T follicular helper cell (primary cell): ENCODE results near the gene PDLIM5.
A peak's percentile ranks its signal among the peaks of the same experiment; 100 is the strongest.
"Not testable (repeated sequence)": the region's sequence is repeated elsewhere in the genome, so short reads cannot be mapped to it uniquely, and the experiment has no call there.

ENCODE experiments used
- DNase-seq: peaks from one replicate; pipeline ENCODE4 v3.0.0-alpha.2; 2020; ENCODE audit warnings: low read depth
- total RNA-seq, 2 experiments: gene quantifications; one replicate each; lab custom pipeline; 2026; lab: John Stamatoyannopoulos, UW

Gene PDLIM5, protein sequence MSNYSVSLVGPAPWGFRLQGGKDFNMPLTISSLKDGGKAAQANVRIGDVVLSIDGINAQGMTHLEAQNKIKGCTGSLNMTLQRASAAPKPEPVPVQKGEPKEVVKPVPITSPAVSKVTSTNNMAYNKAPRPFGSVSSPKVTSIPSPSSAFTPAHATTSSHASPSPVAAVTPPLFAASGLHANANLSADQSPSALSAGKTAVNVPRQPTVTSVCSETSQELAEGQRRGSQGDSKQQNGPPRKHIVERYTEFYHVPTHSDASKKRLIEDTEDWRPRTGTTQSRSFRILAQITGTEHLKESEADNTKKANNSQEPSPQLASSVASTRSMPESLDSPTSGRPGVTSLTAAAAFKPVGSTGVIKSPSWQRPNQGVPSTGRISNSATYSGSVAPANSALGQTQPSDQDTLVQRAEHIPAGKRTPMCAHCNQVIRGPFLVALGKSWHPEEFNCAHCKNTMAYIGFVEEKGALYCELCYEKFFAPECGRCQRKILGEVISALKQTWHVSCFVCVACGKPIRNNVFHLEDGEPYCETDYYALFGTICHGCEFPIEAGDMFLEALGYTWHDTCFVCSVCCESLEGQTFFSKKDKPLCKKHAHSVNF
- total RNA-seq, result 37.4 to 42.3 reads per million in 2 experiments

DNA sequence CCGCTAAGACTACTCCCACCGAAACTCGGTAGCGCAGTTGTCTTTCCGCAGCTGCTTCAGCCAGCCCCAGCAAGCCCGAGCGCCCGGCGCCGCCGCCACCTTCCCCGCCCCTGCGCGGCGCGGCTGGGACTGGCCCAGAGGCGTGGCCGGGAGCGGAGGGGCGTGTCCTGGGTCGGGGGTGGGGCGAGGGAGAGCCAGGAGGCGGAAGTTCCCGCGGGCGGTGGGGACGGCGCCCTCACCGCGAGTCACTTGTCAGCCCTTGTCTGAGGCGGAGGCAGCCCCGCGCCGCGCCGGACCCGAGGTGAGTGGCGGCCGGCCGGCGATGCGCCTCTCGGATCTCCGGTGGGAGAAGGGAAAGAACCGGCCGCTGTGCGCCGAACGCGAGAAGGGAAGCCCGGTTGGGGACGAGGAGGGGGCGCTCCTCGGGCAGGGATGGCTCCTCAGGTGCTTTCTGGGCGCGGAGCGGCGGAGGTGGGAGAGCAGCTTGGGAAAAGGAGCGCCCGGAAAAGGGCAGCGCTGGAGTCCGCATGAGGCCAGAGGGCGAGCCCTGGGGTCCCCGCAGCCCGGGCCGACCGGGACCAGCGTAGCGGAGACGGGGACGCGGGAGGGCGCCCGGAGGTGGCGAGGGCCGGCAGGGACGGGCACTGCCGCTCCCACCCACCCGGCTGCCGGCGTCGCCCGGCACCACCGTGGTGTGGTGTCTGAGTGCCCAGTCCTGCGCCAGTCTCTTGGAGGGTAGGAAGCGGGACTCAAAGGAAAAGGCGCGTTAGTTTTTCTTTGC is at the start of gene PDLIM5:
Gene PDLIM5 (plus strand): TSS at position 248 of the 781 bp plus-strand sequence. CDS start 3,347 bp downstream, outside the sequence.
- DNase-seq, result peak; percentile 82

- DNase-seq, result not testable (repeated sequence)
These were observed 49.3 kb upstream of the PDLIM5 start for GRCh38 chr4:94402439-94402838.

DNA sequence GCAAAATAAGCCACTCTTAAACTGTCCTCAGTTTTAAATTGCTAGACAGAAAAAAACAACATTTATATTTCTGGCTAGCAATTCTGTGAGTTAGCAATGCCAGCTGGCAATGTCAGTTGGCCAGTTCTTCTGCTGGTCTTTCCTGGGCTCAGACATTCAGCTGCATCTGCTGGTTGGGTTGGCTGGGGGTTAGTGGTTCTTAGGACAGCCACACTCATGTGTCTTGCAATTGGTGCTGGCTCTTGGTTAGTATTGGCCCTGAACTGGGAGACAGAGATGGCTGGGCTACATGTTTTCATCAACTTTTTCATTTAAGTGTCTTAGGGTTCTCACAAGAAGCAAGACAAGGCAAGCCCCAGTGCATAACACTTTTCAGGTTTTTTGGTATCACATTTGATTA is 48.0 kb upstream of the PDLIM5 start:
- DNase-seq, result no peak

GRCh38 chr4:94406668-94407437 is 44.9 kb upstream of the PDLIM5 start:
- DNase-seq, result peak; percentile 25

DNA sequence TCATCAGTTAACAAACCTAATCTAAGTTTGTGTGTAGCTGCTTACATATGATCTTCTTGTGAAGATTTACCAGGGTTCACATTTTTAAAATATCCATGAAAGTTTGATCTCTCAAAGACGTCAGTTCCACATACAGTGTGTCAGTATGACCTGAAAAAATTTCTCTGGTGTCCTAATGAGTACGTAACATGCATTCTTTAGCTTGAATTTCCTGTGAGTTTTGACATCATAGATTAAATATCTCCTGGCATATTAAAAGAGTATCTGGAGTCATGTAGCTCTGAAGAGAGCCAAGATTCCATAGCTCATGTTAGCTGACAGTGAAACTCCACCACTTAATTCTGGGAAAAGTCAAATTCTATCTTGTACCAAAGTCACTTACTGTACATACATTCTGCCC is 43.9 kb upstream of the PDLIM5 start:
- DNase-seq, result no peak

DNA sequence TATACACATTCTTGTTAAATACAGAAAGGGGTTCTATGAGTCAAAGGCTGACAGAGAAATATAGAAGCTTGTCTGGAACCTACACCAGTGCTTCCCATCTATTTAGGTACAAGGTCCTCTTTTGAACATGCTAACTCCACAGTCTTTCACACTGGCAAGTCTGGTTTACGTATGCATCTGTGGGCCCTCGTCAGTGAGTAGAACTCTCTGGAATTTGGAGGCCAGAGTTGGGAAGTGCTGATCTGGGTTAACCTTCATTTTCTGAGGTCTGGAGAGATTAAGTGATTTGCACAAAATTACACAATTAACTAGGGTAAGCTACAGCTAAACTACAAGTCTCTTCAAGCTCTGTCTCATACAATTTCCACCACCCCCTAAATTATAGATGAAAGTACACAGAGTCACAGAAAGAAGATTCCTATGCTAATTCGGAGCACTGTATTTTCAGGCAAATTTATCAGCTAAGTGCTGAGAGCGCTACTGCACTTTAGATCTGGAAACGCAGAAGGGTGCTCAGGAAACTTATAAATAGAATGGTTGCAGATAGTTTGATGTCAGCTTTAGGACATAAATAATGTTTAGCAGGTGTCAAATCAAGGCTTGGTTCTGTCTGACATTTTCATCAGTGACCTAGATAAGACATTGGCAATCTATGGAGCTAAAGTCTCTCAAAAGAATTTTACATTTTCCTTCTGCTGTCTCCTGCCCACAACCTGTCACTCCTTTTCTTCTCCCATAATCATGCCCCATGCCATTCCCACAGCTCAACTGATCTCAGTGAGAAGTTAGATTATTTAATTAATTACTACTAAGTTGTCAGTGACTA is 43.0 kb upstream of the PDLIM5 start:
- no peak for DNase-seq

DNA sequence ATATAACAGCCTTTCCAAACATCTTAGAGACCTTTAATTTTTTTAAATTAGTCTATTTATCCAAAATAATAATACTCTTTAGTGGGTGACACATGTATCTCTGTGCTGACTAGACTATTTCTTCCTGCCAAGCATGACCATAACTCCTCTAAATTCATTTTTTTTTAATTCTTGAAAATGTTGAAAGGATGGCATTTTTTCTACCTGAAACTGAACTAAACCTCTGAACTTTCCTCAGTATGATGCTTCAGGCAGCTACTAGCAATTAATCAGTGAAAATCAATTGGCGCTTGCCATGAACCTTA is 42.4 kb upstream of the PDLIM5 start:
- no peak for DNase-seq

- DNase-seq, result no peak
These were observed 41.8 kb upstream of the PDLIM5 start for GRCh38 chr4:94409962-94410361.

- DNase-seq, result no peak
These were observed 41.0 kb upstream of the PDLIM5 start for GRCh38 chr4:94410678-94411206.

DNA sequence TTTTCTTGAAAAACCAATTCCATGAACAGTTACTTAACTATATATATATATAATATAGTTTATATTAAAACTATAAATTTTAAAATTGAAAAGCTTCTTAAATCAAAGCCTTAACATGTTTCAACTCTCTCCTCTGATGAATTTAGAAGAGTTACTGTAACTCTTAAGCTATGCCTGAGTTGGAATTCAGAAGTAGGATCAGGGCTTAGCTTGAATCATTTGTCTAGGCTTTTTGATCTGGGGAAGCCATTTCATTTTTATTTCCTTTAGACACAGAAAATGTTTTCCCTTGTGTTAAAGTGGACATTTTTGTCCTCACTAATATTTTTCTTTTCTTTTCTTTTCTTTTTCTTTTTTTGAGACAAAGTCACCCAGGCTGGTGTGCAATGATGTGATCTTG is 40.4 kb upstream of the PDLIM5 start:
- no peak for DNase-seq

- no peak for DNase-seq
These were observed 39.6 kb upstream of the PDLIM5 start for GRCh38 chr4:94412019-94412657.

GRCh38 chr4:94412658-94413038 is 39.1 kb upstream of the PDLIM5 start:
- no peak for DNase-seq

DNA sequence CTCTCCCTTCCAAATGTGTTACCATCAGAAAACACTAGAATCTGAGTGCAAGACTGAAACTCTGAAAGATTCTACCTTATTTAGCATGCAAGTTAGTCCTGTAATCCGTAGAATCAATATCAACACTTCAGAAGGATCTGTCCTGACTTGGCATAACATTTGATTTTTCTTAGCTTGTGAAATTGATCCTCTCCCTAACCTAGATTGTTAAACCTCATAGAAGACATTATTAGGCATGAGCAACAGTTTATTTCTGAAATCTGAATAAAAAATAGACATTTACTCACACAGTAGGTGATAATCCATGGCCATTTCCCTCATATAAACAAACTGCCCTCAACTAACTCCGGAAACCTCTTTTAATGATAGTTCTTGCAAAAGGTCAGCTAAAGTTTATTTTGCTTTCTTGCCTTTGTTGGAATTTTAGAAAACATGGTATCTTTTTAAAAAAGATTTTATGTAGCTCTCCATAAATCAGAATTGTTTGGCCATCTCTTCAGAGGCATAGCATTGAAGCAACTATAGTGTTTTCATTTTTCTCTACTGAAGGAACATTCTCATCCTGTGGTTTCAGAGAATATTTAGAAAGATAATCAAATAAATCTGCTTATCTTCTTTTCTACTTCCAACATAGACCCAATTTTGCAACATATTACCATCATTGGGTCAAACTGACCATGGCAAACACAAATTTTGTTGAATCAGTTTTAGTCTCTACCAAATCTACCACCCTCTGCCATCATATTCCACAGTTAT is 38.5 kb upstream of the PDLIM5 start:
- DNase-seq, result no peak

DNA sequence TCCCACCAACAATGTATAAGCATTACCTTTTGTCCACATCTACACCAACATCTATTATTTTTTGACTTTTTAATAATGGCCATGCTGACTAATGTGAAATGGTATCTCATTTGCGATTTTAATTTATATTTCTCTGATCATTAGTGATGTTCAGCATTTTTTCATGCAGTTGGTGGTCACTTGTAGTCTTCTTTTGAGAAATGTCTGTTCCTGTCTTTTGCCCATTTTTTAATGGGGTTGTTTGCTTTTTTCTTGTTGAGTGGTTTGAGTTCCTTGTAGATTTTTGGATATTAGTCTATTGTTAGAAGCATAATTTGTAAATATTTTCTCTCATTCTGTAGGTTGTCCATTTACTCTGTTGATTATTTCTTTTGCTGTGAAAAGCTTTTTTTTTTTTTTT is 36.8 kb upstream of the PDLIM5 start:
- DNase-seq, result no peak

DNA sequence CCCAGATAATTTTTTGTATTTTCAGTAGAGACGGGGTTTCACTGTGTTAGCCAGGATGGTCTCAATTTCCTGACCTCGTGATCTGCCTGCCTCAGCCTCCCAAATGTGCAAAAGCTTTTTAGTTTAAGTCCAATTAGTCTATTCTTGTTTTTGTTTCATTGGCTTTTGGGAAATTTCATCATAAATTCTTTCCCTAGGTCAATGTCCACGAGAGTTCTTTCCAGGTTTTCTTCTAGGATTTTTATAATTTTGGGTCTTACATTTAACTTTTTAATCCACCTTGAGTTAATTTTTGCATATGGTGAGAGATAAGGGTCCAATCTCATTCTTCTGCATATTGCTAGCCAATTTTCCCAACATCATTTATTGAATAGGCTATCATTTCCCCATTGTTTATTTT is 36.3 kb upstream of the PDLIM5 start:
- DNase-seq, result no peak

DNA sequence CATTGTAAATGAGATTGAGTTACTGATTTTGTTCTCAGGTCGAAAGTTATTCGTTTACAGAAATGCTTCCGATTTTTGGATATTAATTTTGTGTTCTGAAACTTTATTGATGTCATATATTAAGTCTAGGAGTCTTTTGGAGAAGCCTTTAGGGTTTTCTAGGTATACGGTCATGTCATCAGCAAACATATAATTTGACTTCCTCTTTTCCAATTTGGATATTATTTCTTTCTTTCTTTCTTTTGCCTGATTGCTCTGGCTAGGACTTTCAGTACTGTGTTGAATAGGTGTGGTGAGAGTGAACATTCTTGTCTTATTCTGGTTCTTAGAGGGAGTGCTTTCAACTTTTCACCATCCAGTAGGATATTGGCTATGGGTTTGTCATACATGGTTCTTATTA is 35.4 kb upstream of the PDLIM5 start:
- DNase-seq, result no peak

- no peak for DNase-seq
These were observed 34.8 kb upstream of the PDLIM5 start for GRCh38 chr4:94416981-94417380.

- DNase-seq, result no peak
These were observed 32.2 kb upstream of the PDLIM5 start for GRCh38 chr4:94419549-94419948.

GRCh38 chr4:94419956-94420355 is 31.8 kb upstream of the PDLIM5 start:
- DNase-seq, result no peak

DNA sequence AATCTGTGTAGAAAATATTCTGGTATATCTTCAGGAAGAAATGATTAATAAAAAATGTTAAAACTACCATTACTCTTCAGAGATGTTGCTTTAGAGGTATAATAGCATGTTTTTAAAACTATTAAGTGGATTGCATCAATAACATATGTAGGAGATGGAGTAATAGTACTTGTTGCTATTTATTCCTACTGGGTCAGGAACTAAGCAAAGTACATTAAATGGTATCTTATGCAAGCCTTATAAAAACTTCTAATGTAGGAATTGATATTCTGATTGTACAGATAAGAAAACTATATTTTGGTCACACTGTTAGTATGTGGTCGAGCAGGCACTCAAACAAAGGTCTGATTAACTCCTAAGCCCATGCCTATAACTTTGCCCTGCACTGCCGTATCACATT is 31.4 kb upstream of the PDLIM5 start:
- DNase-seq, result no peak
